WTC11 (cell line): Measurements from ENCODE around the gene NAPSA. TPM values are rescaled to one million over a fixed set of nuclear protein-coding genes. Genes with fewer than 3 reads are reported as not detected.

Source experiments
- ATF1 ChIP-seq: sonication (generic); formaldehyde crosslinking; IDR thresholded peaks from 2 replicates; pipeline ENCODE4 v1.8.1; 2023; ENCODE audit warnings: mild to moderate bottlenecking, moderate library complexity, missing genetic modification reagents
- CREB1 ChIP-seq: sonication (generic); formaldehyde crosslinking; IDR thresholded peaks from 2 replicates; pipeline ENCODE4 v1.8.0; 2023; ENCODE audit warnings: mild to moderate bottlenecking, missing genetic modification reagents
- ELF4 ChIP-seq: sonication (generic); formaldehyde crosslinking; IDR thresholded peaks from 2 replicates; pipeline ENCODE4 v1.8.1; 2022; ENCODE audit warnings: low read depth, mild to moderate bottlenecking, moderate library complexity, missing genetic modification reagents
- ESRRA ChIP-seq: sonication (generic); formaldehyde crosslinking; IDR thresholded peaks from 2 replicates; pipeline ENCODE4 v1.8.1; 2022; ENCODE audit warnings: mild to moderate bottlenecking, missing genetic modification reagents, borderline replicate concordance
- GABPB1 ChIP-seq: sonication (generic); formaldehyde crosslinking; IDR thresholded peaks from 2 replicates; pipeline ENCODE4 v1.8.1; 2023; ENCODE audit warnings: mild to moderate bottlenecking, missing genetic modification reagents
- NFE2L1 ChIP-seq: sonication (generic); formaldehyde crosslinking; IDR thresholded peaks from 2 replicates; pipeline ENCODE4 v1.8.1; 2023; ENCODE audit warnings: missing genetic modification reagents
- NR2C2 ChIP-seq: sonication (generic); formaldehyde crosslinking; IDR thresholded peaks from 2 replicates; pipeline ENCODE4 v1.8.0; 2022; ENCODE audit warnings: mild to moderate bottlenecking, missing genetic modification reagents
- SMAD4 ChIP-seq: sonication (generic); formaldehyde crosslinking; IDR thresholded peaks from 2 replicates; pipeline ENCODE4 v1.8.0; 2022; ENCODE audit warnings: mild to moderate bottlenecking, missing genetic modification reagents
- SP1 ChIP-seq: sonication (generic); formaldehyde crosslinking; conservative IDR thresholded peaks from 2 replicates; pipeline ENCODE4 v1.8.1; 2022; ENCODE audit warnings: missing genetic modification reagents
- TEAD1 ChIP-seq: sonication (generic); formaldehyde crosslinking; IDR thresholded peaks from 2 replicates; pipeline ENCODE4 v1.8.0; 2022; ENCODE audit warnings: mild to moderate bottlenecking, missing genetic modification reagents
- TP53 ChIP-seq: sonication (generic); formaldehyde crosslinking; IDR thresholded peaks from 2 replicates; pipeline ENCODE4 v1.8.1; 2023; ENCODE audit warnings: mild to moderate bottlenecking, missing genetic modification reagents
- ZNF121 ChIP-seq: sonication (generic); formaldehyde crosslinking; IDR thresholded peaks from 2 replicates; pipeline ENCODE4 v1.8.0; 2023; ENCODE audit warnings: missing genetic modification reagents
- ZNF219 ChIP-seq: sonication (generic); formaldehyde crosslinking; IDR thresholded peaks from 2 replicates; pipeline ENCODE4 v1.8.0; 2023; ENCODE audit warnings: missing genetic modification reagents, mild to moderate bottlenecking, borderline replicate concordance
- total RNA-seq: library from RNA; stranded (reverse); gene quantifications from 3 replicates; pipeline ENCODE4 v1.2.3, GENCODE V29; 2021
- TF ChIP-seq, protein P1 (sequence below): fragments of 250-450 bp; sonication (Bioruptor Pico); IDR thresholded peaks from 2 replicates; pipeline ENCODE4 v1.9.0; 2021; ENCODE audit warnings: mild to moderate bottlenecking, borderline replicate concordance
- TF ChIP-seq, protein P2 (sequence below): sonication (generic); formaldehyde crosslinking; IDR thresholded peaks from 2 replicates; pipeline ENCODE4 v1.8.1; 2023; ENCODE audit warnings: mild to moderate bottlenecking, missing genetic modification reagents
- TF ChIP-seq, protein P3 (sequence below): sonication (generic); formaldehyde crosslinking; IDR thresholded peaks from 2 replicates; pipeline ENCODE4 v1.8.0; 2022; ENCODE audit warnings: mild to moderate bottlenecking, missing genetic modification reagents
- TF ChIP-seq, protein P4 (sequence below): sonication (generic); formaldehyde crosslinking; IDR thresholded peaks from 2 replicates; pipeline ENCODE4 v1.8.0; 2023; ENCODE audit warnings: missing genetic modification reagents
- TF ChIP-seq, protein P5 (sequence below): fragments of 250-450 bp; sonication (Bioruptor Pico); IDR thresholded peaks from 2 replicates; pipeline ENCODE4 v1.9.0; 2021; ENCODE audit warnings: moderate library complexity, mild to moderate bottlenecking, inconsistent platforms, borderline replicate concordance
- TF ChIP-seq, protein P6 (sequence below): sonication (generic); formaldehyde crosslinking; IDR thresholded peaks from 2 replicates; pipeline ENCODE4 v1.8.1; 2022; ENCODE audit warnings: low read depth, mild to moderate bottlenecking, moderate library complexity, missing genetic modification reagents, borderline replicate concordance
- TF ChIP-seq, protein P7 (sequence below): sonication (generic); formaldehyde crosslinking; conservative IDR thresholded peaks from 2 replicates; pipeline ENCODE4 v1.8.1; 2022; ENCODE audit warnings: mild to moderate bottlenecking, missing genetic modification reagents
- TF ChIP-seq, protein P8 (sequence below): fragments of 200-600 bp; IDR thresholded peaks from 2 replicates; pipeline ENCODE4 v1.8.0; 2022; ENCODE audit warnings: antibody characterized with exemption

NAPSA gene
- total RNA-seq, 1 experiment from 2014 or later: 2.7 TPM

DNA sequence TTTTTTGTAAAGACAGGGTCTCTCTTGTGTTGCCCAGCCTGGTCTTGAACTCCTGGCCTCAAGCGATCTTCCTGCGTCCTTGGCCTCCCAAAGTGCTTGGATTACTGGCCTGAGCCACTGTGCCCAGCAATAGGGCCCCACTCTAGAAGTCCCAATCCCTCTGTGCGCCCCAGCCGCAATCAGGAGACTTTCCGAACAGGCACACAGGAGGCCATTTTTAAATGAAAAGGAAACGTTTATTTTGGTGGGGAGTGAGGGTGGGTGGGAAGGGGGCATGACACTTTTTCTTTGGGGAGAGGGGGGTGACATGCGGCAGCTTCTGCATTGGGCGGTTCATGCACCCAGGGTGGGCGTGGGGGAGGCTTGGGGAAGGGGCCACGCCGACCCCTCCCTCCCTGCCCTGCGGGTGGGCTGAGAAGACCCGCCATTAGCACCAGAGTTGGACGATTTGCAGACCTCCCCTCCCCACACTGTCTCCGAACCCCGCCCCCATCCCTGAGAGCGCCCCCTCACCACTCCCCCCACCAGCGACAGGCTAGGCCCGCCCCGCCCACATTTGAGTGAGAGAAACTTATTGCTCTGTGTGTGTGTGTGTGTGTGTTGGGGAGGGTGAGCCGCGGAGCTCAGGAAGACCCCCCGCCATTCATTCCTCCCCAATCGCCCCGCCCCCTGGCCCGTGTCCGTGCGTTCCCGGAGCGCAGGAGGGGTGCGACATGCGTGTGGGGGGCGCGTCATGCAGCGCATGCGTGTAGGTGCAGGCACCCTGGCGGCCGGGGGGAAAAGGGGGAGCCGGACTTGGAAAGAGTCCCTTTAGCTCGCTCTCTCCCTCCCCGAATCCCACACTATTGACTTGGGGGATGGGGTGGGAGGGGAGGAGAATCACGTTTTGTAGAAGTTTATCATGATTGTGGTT is 53.5 kb downstream of the NAPSA start (continued):
- 0 out of 2 replicates have a peak, but pooled peaks have one; percentile 40 for TF ChIP-seq NFE2L1 (CRISPR knock-in tag)
- peak; percentile 67; the same call in 1 of the 2 replicates for TF ChIP-seq TEAD1
- TF ChIP-seq ATF1 (CRISPR knock-in tag): no peak
- peak; percentile 89 for TF ChIP-seq SP1 (CRISPR knock-in tag)
- no peak for TF ChIP-seq NR2C2
- TF ChIP-seq, protein P1, sequence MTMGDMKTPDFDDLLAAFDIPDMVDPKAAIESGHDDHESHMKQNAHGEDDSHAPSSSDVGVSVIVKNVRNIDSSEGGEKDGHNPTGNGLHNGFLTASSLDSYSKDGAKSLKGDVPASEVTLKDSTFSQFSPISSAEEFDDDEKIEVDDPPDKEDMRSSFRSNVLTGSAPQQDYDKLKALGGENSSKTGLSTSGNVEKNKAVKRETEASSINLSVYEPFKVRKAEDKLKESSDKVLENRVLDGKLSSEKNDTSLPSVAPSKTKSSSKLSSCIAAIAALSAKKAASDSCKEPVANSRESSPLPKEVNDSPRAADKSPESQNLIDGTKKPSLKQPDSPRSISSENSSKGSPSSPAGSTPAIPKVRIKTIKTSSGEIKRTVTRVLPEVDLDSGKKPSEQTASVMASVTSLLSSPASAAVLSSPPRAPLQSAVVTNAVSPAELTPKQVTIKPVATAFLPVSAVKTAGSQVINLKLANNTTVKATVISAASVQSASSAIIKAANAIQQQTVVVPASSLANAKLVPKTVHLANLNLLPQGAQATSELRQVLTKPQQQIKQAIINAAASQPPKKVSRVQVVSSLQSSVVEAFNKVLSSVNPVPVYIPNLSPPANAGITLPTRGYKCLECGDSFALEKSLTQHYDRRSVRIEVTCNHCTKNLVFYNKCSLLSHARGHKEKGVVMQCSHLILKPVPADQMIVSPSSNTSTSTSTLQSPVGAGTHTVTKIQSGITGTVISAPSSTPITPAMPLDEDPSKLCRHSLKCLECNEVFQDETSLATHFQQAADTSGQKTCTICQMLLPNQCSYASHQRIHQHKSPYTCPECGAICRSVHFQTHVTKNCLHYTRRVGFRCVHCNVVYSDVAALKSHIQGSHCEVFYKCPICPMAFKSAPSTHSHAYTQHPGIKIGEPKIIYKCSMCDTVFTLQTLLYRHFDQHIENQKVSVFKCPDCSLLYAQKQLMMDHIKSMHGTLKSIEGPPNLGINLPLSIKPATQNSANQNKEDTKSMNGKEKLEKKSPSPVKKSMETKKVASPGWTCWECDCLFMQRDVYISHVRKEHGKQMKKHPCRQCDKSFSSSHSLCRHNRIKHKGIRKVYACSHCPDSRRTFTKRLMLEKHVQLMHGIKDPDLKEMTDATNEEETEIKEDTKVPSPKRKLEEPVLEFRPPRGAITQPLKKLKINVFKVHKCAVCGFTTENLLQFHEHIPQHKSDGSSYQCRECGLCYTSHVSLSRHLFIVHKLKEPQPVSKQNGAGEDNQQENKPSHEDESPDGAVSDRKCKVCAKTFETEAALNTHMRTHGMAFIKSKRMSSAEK: no peak
- TF ChIP-seq, protein P2, sequence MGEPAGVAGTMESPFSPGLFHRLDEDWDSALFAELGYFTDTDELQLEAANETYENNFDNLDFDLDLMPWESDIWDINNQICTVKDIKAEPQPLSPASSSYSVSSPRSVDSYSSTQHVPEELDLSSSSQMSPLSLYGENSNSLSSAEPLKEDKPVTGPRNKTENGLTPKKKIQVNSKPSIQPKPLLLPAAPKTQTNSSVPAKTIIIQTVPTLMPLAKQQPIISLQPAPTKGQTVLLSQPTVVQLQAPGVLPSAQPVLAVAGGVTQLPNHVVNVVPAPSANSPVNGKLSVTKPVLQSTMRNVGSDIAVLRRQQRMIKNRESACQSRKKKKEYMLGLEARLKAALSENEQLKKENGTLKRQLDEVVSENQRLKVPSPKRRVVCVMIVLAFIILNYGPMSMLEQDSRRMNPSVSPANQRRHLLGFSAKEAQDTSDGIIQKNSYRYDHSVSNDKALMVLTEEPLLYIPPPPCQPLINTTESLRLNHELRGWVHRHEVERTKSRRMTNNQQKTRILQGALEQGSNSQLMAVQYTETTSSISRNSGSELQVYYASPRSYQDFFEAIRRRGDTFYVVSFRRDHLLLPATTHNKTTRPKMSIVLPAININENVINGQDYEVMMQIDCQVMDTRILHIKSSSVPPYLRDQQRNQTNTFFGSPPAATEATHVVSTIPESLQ (CRISPR knock-in tag): no peak
- TF ChIP-seq CREB1 (CRISPR knock-in tag): no peak
- no peak for TF ChIP-seq ESRRA
- TF ChIP-seq, protein P3, sequence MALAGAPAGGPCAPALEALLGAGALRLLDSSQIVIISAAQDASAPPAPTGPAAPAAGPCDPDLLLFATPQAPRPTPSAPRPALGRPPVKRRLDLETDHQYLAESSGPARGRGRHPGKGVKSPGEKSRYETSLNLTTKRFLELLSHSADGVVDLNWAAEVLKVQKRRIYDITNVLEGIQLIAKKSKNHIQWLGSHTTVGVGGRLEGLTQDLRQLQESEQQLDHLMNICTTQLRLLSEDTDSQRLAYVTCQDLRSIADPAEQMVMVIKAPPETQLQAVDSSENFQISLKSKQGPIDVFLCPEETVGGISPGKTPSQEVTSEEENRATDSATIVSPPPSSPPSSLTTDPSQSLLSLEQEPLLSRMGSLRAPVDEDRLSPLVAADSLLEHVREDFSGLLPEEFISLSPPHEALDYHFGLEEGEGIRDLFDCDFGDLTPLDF (CRISPR knock-in tag): no peak
- TF ChIP-seq GABPB1 (CRISPR knock-in tag): no peak
- no peak for TF ChIP-seq TP53 (CRISPR knock-in tag)
- TF ChIP-seq, protein P4, sequence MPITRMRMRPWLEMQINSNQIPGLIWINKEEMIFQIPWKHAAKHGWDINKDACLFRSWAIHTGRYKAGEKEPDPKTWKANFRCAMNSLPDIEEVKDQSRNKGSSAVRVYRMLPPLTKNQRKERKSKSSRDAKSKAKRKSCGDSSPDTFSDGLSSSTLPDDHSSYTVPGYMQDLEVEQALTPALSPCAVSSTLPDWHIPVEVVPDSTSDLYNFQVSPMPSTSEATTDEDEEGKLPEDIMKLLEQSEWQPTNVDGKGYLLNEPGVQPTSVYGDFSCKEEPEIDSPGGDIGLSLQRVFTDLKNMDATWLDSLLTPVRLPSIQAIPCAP (CRISPR knock-in tag): no peak
- TF ChIP-seq, protein P5, sequence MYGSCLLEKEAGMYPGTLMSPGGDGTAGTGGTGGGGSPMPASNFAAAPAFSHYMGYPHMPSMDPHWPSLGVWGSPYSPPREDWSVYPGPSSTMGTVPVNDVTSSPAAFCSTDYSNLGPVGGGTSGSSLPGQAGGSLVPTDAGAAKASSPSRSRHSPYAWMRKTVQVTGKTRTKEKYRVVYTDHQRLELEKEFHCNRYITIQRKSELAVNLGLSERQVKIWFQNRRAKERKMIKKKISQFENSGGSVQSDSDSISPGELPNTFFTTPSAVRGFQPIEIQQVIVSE: no peak
- no peak for TF ChIP-seq ZNF219 (CRISPR knock-in tag)
- TF ChIP-seq, protein P6, sequence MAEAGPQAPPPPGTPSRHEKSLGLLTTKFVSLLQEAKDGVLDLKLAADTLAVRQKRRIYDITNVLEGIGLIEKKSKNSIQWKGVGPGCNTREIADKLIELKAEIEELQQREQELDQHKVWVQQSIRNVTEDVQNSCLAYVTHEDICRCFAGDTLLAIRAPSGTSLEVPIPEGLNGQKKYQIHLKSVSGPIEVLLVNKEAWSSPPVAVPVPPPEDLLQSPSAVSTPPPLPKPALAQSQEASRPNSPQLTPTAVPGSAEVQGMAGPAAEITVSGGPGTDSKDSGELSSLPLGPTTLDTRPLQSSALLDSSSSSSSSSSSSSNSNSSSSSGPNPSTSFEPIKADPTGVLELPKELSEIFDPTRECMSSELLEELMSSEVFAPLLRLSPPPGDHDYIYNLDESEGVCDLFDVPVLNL (CRISPR knock-in tag): no peak
- TF ChIP-seq ELF4 (CRISPR knock-in tag): no peak
- TF ChIP-seq, protein P7, sequence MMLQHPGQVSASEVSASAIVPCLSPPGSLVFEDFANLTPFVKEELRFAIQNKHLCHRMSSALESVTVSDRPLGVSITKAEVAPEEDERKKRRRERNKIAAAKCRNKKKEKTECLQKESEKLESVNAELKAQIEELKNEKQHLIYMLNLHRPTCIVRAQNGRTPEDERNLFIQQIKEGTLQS (CRISPR knock-in tag): no peak
- TF ChIP-seq, protein P8, sequence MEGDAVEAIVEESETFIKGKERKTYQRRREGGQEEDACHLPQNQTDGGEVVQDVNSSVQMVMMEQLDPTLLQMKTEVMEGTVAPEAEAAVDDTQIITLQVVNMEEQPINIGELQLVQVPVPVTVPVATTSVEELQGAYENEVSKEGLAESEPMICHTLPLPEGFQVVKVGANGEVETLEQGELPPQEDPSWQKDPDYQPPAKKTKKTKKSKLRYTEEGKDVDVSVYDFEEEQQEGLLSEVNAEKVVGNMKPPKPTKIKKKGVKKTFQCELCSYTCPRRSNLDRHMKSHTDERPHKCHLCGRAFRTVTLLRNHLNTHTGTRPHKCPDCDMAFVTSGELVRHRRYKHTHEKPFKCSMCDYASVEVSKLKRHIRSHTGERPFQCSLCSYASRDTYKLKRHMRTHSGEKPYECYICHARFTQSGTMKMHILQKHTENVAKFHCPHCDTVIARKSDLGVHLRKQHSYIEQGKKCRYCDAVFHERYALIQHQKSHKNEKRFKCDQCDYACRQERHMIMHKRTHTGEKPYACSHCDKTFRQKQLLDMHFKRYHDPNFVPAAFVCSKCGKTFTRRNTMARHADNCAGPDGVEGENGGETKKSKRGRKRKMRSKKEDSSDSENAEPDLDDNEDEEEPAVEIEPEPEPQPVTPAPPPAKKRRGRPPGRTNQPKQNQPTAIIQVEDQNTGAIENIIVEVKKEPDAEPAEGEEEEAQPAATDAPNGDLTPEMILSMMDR: no peak
- no peak for TF ChIP-seq SMAD4 (CRISPR knock-in tag)
- no peak for TF ChIP-seq ZNF121 (CRISPR knock-in tag)
